K562 (cell line): ENCODE results near the gene LLGL2. TPM values are rescaled to one million over a fixed set of nuclear protein-coding genes. Genes with fewer than 3 reads are reported as not detected.
A peak's percentile ranks its signal among the peaks of the same experiment; 100 is the strongest.

Experiments
- CHAMP1 ChIP-seq: fragments of 450-650 bp; IDR thresholded peaks from 2 replicates; pipeline ENCODE4 v1.6.1; 2016; ENCODE audit warnings: mild to moderate bottlenecking
- CHCHD3 ChIP-seq: fragments of 250-450 bp; sonication (Bioruptor Pico); IDR thresholded peaks from 2 replicates; pipeline ENCODE4 v2.1.2; 2022; ENCODE audit warnings: mild to moderate bottlenecking
- ETS2 ChIP-seq: IDR thresholded peaks from 2 replicates; pipeline ENCODE4 v1.6.1; 2016; ENCODE audit warnings: borderline replicate concordance, missing genetic modification characterization, mild to moderate bottlenecking, moderate library complexity, missing compliant biosample characterization; ENCODE audit not compliant: poor library complexity, severe bottlenecking
- MLX ChIP-seq, 2 experiments: fragments of 450-650 bp in 1 of 2; sonication (generic) in 1 of 2; formaldehyde crosslinking; conservative IDR thresholded peaks; 2 replicates each; pipeline versions ENCODE4 v1.4.0 to v1.8.1; 2020 to 2022; ENCODE audit warnings: mild to moderate bottlenecking in 1 of 2, missing genetic modification reagents in 1 of 2
- MYC ChIP-seq, 2 experiments: fragments of 250-450 bp in 1 of 2; sonication (Bioruptor Pico) in 1 of 2; IDR thresholded peaks; 2 replicates each; pipeline versions ENCODE4 v1.5.1 to v1.6.1; 2012 to 2021; ENCODE audit warnings: low read depth in 2 of 2, borderline replicate concordance in 1 of 2, improper control_type of control experiment in 1 of 2, low read length in 1 of 2, mild to moderate bottlenecking in 1 of 2, moderate library complexity in 1 of 2
- PHTF2 ChIP-seq: fragments of 250-450 bp; sonication (Bioruptor Pico); IDR thresholded peaks from 2 replicates; pipeline ENCODE4 v1.5.0; 2021; ENCODE audit warnings: mild to moderate bottlenecking
- RBM14 ChIP-seq: fragments of 200-400 bp; formaldehyde crosslinking; IDR thresholded peaks from 2 replicates; pipeline ENCODE4 v1.6.1; 2018; ENCODE audit warnings: low read depth, mild to moderate bottlenecking, low read length, moderate library complexity, borderline replicate concordance; ENCODE audit not compliant: insufficient read depth
- SRSF1 ChIP-seq: fragments of 200-400 bp; formaldehyde crosslinking; IDR thresholded peaks from 2 replicates; pipeline ENCODE4 v1.6.1; 2017; ENCODE audit warnings: mild to moderate bottlenecking, low read depth, low read length, moderate library complexity
- SRSF7 ChIP-seq: fragments of 200-400 bp; formaldehyde crosslinking; optimal IDR thresholded peaks from 2 replicates; pipeline ENCODE3; 2017; ENCODE audit warnings: mild to moderate bottlenecking, low read depth, low read length
- TAF9B ChIP-seq: fragments of 450-650 bp; IDR thresholded peaks from 2 replicates; pipeline ENCODE4 v1.6.1; 2018; ENCODE audit warnings: mild to moderate bottlenecking; ENCODE audit not compliant: partially characterized antibody
- TEAD2 ChIP-seq: fragments of 450-650 bp; IDR thresholded peaks from 2 replicates; pipeline ENCODE4 v1.6.1; 2016; ENCODE audit warnings: missing genetic modification characterization, control low read depth, missing compliant biosample characterization
- THRA ChIP-seq: fragments of 450-650 bp; IDR thresholded peaks from 2 replicates; pipeline ENCODE4 v1.6.1; 2017; ENCODE audit warnings: mild to moderate bottlenecking, moderate library complexity
- YY1 ChIP-seq, 3 experiments: IDR thresholded peaks; 2 replicates each; pipeline ENCODE4 v1.6.1; 2011; ENCODE audit warnings: low read length in 2 of 3, mild to moderate bottlenecking in 2 of 3, moderate library complexity in 2 of 3, borderline replicate concordance in 1 of 3, control low read depth in 1 of 3, low read depth in 1 of 3; ENCODE audit not compliant: insufficient read depth in 3 of 3, insufficient replicate concordance in 2 of 3, control insufficient read depth in 1 of 3, insufficient read length in 1 of 3; ENCODE audit errors: extremely low read depth in 1 of 3
- ZNF24 ChIP-seq: fragments of 450-650 bp; IDR thresholded peaks from 2 replicates; pipeline ENCODE4 v1.6.1; 2016
- ZNF507 ChIP-seq: conservative IDR thresholded peaks from 2 replicates; pipeline ENCODE4 v1.6.1; 2017; ENCODE audit warnings: missing genetic modification characterization, missing compliant biosample characterization
- ZNF668 ChIP-seq: fragments of 250-450 bp; sonication (Bioruptor Pico); IDR thresholded peaks from 2 replicates; pipeline ENCODE4 v1.8.0; 2022; ENCODE audit warnings: mild to moderate bottlenecking, inconsistent platforms
- polyA plus RNA-seq, 8 experiments: library from polyadenylated mRNA; depleted of rRNA in 4 of 8; stranded (reverse) in 5 of 8; unstranded in 3 of 8; fragments of >200 nt; fragmentation: Nextera tagmentation in 2 of 8; fragmentation: Illumina TruSeq in 1 of 8; extraction: Ambion mirVana in 2 of 8; extraction: Trizol in 1 of 8; gene quantifications; 2 replicates each; pipeline versions ENCODE4 v1.2.1 to v1.2.3, GENCODE V29; 2011 to 2014; ENCODE audit warnings: inconsistent platforms in 1 of 8, missing spikeins in 1 of 8
- total RNA-seq, 7 experiments: library from RNA; depleted of rRNA in 6 of 7; stranded (reverse); fragments of >200 nt in 6 of 7; fragmentation: Illumina TruSeq in 2 of 7; extraction: Trizol in 2 of 7; gene quantifications; 2 replicates each; pipeline versions ENCODE4 v1.2.1 to v1.2.3, GENCODE V29; 2011 to 2021; ENCODE audit warnings: low replicate concordance in 1 of 7
- TF ChIP-seq, protein P1 (sequence below): fragments of 150-350 bp; IDR thresholded peaks from 2 replicates; pipeline ENCODE4 v1.6.1; 2014; ENCODE audit warnings: low read depth, mild to moderate bottlenecking, low read length, borderline replicate concordance

The LLGL2 gene
- total and polyA plus RNA-seq, 9 of the 15 experiments (the other 6 are each of a cell fraction or from before 2014, with no cell fraction given), result 0.32 to 24.4 (median 10.2) TPM

- TF ChIP-seq PHTF2 (CRISPR knock-in tag) (no peak), RBM14 (no peak), SRSF7 (no peak), ZNF24 (peak; percentile 41; the same call in 1 of the 2 replicates), CHCHD3 (CRISPR knock-in tag) (no peak), YY1 (IDR thresholded peaks at IDR 0.05; ENCODE audit: borderline replicate concordance in 1 of 3, control insufficient read depth in 1 of 3, extremely low read depth in 1 of 3, insufficient read depth in 3 of 3, insufficient read length in 1 of 3, insufficient replicate concordance in 2 of 3, low read depth in 1 of 3, low read length in 2 of 3) (peak in 2 of 3 experiments; percentile 51), ETS2 (tag) (no peak), MYC (IDR thresholded peaks at IDR 0.05; ENCODE audit: low read depth, low read length) (peak; percentile 69), MYC (CRISPR knock-in tag; IDR thresholded peaks at IDR 0.05; ENCODE audit: borderline replicate concordance, low read depth) (peak; percentile 55; the same call in 1 of the 2 replicates), THRA (no peak), ZNF507 (tag) (no peak), TEAD2 (tag) (no peak), SRSF1 (no peak), ZNF668 (CRISPR knock-in tag) (no peak), MLX (CRISPR knock-in tag; conservative IDR thresholded peaks at IDR 0.05) (0 out of 4 replicates have a peak, but pooled peaks of 1 of the 2 experiments have one; percentile 66), TAF9B (no peak), CHAMP1 (no peak)
- TF ChIP-seq, protein P1, sequence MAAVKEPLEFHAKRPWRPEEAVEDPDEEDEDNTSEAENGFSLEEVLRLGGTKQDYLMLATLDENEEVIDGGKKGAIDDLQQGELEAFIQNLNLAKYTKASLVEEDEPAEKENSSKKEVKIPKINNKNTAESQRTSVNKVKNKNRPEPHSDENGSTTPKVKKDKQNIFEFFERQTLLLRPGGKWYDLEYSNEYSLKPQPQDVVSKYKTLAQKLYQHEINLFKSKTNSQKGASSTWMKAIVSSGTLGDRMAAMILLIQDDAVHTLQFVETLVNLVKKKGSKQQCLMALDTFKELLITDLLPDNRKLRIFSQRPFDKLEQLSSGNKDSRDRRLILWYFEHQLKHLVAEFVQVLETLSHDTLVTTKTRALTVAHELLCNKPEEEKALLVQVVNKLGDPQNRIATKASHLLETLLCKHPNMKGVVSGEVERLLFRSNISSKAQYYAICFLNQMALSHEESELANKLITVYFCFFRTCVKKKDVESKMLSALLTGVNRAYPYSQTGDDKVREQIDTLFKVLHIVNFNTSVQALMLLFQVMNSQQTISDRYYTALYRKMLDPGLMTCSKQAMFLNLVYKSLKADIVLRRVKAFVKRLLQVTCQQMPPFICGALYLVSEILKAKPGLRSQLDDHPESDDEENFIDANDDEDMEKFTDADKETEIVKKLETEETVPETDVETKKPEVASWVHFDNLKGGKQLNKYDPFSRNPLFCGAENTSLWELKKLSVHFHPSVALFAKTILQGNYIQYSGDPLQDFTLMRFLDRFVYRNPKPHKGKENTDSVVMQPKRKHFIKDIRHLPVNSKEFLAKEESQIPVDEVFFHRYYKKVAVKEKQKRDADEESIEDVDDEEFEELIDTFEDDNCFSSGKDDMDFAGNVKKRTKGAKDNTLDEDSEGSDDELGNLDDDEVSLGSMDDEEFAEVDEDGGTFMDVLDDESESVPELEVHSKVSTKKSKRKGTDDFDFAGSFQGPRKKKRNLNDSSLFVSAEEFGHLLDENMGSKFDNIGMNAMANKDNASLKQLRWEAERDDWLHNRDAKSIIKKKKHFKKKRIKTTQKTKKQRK, result no peak
These were observed 9.8 kb upstream of the LLGL2 start, which contains the start of gene CASKIN2 (continued) for GRCh38 chr17:75515496-75516254.
